ENCODE data around the gene WDR88. TPM values are rescaled to one million over a fixed set of nuclear protein-coding genes. Genes with fewer than 3 reads are reported as not detected.
A peak's percentile ranks its signal among the peaks of the same experiment; 100 is the strongest.

The WDR88 gene, protein sequence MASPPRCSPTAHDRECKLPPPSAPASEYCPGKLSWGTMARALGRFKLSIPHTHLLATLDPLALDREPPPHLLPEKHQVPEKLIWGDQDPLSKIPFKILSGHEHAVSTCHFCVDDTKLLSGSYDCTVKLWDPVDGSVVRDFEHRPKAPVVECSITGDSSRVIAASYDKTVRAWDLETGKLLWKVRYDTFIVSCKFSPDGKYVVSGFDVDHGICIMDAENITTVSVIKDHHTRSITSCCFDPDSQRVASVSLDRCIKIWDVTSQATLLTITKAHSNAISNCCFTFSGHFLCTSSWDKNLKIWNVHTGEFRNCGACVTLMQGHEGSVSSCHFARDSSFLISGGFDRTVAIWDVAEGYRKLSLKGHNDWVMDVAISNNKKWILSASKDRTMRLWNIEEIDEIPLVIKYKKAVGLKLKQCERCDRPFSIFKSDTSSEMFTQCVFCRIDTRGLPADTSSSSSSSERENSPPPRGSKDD
- total RNA-seq (2012; rRNA removed) (not detected in 2 replicates), polyA plus RNA-seq (2012; rRNA removed) (not detected in 2 replicates), Bru-seq, nascent RNA (percentile 6 among the genes with signal in this experiment), BruChase-seq, experiment 1, labeled RNA remaining after a 6-hour chase (percentile 15 among the genes with signal in this experiment), BruChase-seq, experiment 2, labeled RNA remaining after a 2-hour chase (percentile 8 among the genes with signal in this experiment)
- polyA plus RNA-seq (2012; cell fraction: cytosol; rRNA removed) = not detected in 2 replicates
- polyA plus RNA-seq (2012; cell fraction: nucleus; rRNA removed; ENCODE audit: low replicate concordance) = not detected in 2 replicates
- long read RNA-seq, partial matches to known transcripts = 0 of 7 reads
- long read RNA-seq, other reads (novel, unspliced or antisense) = 7 of 7 reads

GRCh38 chr19:33132021-33132420, at the start of gene WDR88:
WDR88 (plus strand) TSS chr19:33132114; CDS start chr19:33132170, 56 bp downstream.
- Histone ChIP-seq H2BK20ac (ENCODE audit: low read depth, low read length) (no peak within 1 kb of the TSS), H3K23ac (ENCODE audit: low read depth, low read length) (no peak within 1 kb of the TSS), H3K9me1 (ENCODE audit: insufficient read depth, low read length) (no peaks in the 10 kb centered on the region), H3K36me3 (ENCODE audit: control insufficient read depth, insufficient read depth, low read length) (peaks cover 6% of the 10 kb centered on the region), H2AFZ (replicated peaks; ENCODE audit: low read length, poor library complexity) (no peak within 1 kb of the TSS), H4K8ac (ENCODE audit: low read depth in 2 of 2, low read length in 2 of 2) (no peak within 1 kb of the TSS), H3K79me1 (ENCODE audit: low read depth in 1 of 2, low read length in 2 of 2) (no peaks in the 10 kb centered on the region), H3K4ac (ENCODE audit: low read depth, low read length) (no peak within 1 kb of the TSS), H3K18ac (ENCODE audit: low read depth, low read length) (no peak within 1 kb of the TSS), H3K27ac (ENCODE audit: insufficient read depth, low read length) (no peak within 1 kb of the TSS), H3K4me2 (ENCODE audit: low read depth, low read length) (no peak within 1 kb of the TSS), H4K5ac (ENCODE audit: low read depth, low read length) (no peak within 1 kb of the TSS), H4K20me1 (ENCODE audit: insufficient read depth, low read length) (no peaks in the 10 kb centered on the region), H3K9ac (ENCODE audit: low read depth, low read length) (no peak within 1 kb of the TSS), H3K27me3 (ENCODE audit: control insufficient read depth, insufficient read depth, low read length) (no peaks in the 10 kb centered on the region), H3K56ac (ENCODE audit: extremely low read depth, insufficient read depth, low read length) (no peak within 1 kb of the TSS), H2AK9ac (replicated peaks; ENCODE audit: low read depth, low read length, poor library complexity) (no peak within 1 kb of the TSS), H3K4me3 (ENCODE audit: insufficient read depth, low read depth, low read length) (no peak within 1 kb of the TSS), H2BK15ac (ENCODE audit: low read depth, low read length) (no peak within 1 kb of the TSS), H2BK5ac (ENCODE audit: low read depth, low read length, poor library complexity, severe bottlenecking) (no peak within 1 kb of the TSS), H3K14ac (replicated peaks; ENCODE audit: low read depth, low read length) (no peak within 1 kb of the TSS), H3K4me1 (ENCODE audit: control insufficient read depth, insufficient read depth, low read length) (peaks cover 2% of the 10 kb centered on the region; the same call in 1 of the 2 replicates), H3K9me3 (ENCODE audit: control insufficient read depth, insufficient read depth, low read length) (no peaks in the 10 kb centered on the region), H4K91ac (ENCODE audit: insufficient read depth, low read depth, low read length) (no peak within 1 kb of the TSS), H2BK120ac (ENCODE audit: low read depth, low read length) (no peak within 1 kb of the TSS), H2AK5ac (ENCODE audit: low read depth, low read length) (no peak within 1 kb of the TSS)
- intact Hi-C loops (cut with micrococcal nuclease) (no loop called here), in situ Hi-C loops (cut with MboI; ENCODE audit: low sequenced_read_pairs) (loop anchor here (10.0 kb wide), 1 partner anchor 53 kb away; no protein-coding TSS in a partner anchor), dilution Hi-C loops (cut with HindIII; ENCODE audit: low sequenced_read_pairs, unreplicated experiment) (no loop called here)
- BruUV-seq (replicated peaks) = no TSS peak
- 89% methylated on average over 36 of the region's 43 CpGs; no CpG with 5 or more reads in 1 of the 2 experiments for WGBS, 2 experiments (ENCODE audit: extremely low coverage in 2 of 2, insufficient read length in 1 of 2)
- TF ChIP-seq POLR2A (IDR thresholded peaks at IDR 0.05; ENCODE audit: low read depth, low read length) = no peak
- no peak for TF ChIP-seq CEBPB (IDR thresholded peaks at IDR 0.05; ENCODE audit: low read depth, low read length)
- no peak for TF ChIP-seq MAFK (IDR thresholded peaks at IDR 0.05; ENCODE audit: low read depth, low read length)
- no peak for TF ChIP-seq BHLHE40 (IDR thresholded peaks at IDR 0.05; ENCODE audit: low read depth, low read length)
- TF ChIP-seq RCOR1 (IDR thresholded peaks at IDR 0.05; ENCODE audit: insufficient replicate concordance, low read length) = no peak
- CTCF ChIA-PET = no interaction called here
- ATAC-seq (ENCODE audit: low read depth) (no peak), DNase-seq (no peak)
- POLR2A ChIA-PET (ENCODE audit: unreplicated experiment) = no interaction called here

Data from IMR-90 (cell line).